Activated CD8-positive, alpha-beta memory T cell treated with anti-CD3 and anti-CD28 coated beads, Interleukin-2, amount 10 ng/mL, durations not matched to agents 7 days and 5 days (primary cell): ENCODE results near the gene TMEM244. TPM values are rescaled to one million over a fixed set of nuclear protein-coding genes. Genes with fewer than 3 reads are reported as not detected.
"Not testable (repeated sequence)": the region's sequence is repeated elsewhere in the genome, so short reads cannot be mapped to it uniquely, and the experiment has no call there.

Experiments
- ATAC-seq: fragments of 150-1000 bp; cut with Tn5 transposase; one replicate; pipeline ENCODE4 v1.10.0; 2021; ENCODE audit warnings: moderate library complexity
- CTCF ChIA-PET: fragments of 350-600 bp; sonication (Branson Sonifier 250); formaldehyde crosslinking; loops from one replicate; lab custom pipeline; 2021; ENCODE audit warnings: antibody characterized with exemption; lab: Charles Lee
- DNase-seq: peaks from one replicate; pipeline ENCODE4 v3.0.0-alpha.2; 2020
- H3K27ac Mint-ChIP-seq: one replicate; pipeline ENCODE4 v1.8.0; 2021; ENCODE audit warnings: mild to moderate bottlenecking, mixed read lengths
- H3K27me3 Mint-ChIP-seq: one replicate; pipeline ENCODE4 v1.8.0; 2021; ENCODE audit warnings: mixed read lengths
- H3K36me3 Mint-ChIP-seq: one replicate; pipeline ENCODE4 v1.8.0; 2021; ENCODE audit warnings: mild to moderate bottlenecking, mixed read lengths
- H3K4me1 Mint-ChIP-seq: one replicate; pipeline ENCODE4 v1.8.0; 2021; ENCODE audit warnings: mixed read lengths
- H3K4me3 Mint-ChIP-seq: one replicate; pipeline ENCODE4 v1.8.0; 2021; ENCODE audit warnings: mild to moderate bottlenecking, moderate library complexity, mixed read lengths
- H3K9me3 Mint-ChIP-seq: one replicate; pipeline ENCODE4 v1.8.0; 2022; ENCODE audit warnings: low read depth, mixed read lengths
- total RNA-seq, 2 experiments: library from RNA; stranded (reverse); gene quantifications; one replicate each; pipeline ENCODE4 v1.2.3, GENCODE V29; 2021

The TMEM244 gene
- total RNA-seq, 2 experiments from 2014 or later, result 0.73 to 0.99 TPM

- no peaks in the 10 kb centered on the region for H3K9me3 Mint-ChIP-seq
- CTCF ChIA-PET, result interaction anchor here (1.1 kb wide), 1 partner anchor 85 kb away, joined by 3 read pairs; no protein-coding TSS in a partner anchor
- H3K27ac Mint-ChIP-seq, result no peak overlapping the region
- ATAC-seq (no peak), DNase-seq (no peak)
- H3K4me1 Mint-ChIP-seq, result peaks cover 20% of the 10 kb centered on the region
- H3K4me3 Mint-ChIP-seq, result no peak overlapping the region
- H3K27me3 Mint-ChIP-seq, result no peaks in the 10 kb centered on the region
- peaks cover 4% of the 10 kb centered on the region for H3K36me3 Mint-ChIP-seq
These were observed 1.6 kb downstream of the TMEM244 start for GRCh38 chr6:129859524-129859923.

- no peak for ATAC-seq
- CTCF ChIA-PET, result interaction anchor here (1.3 kb wide), 1 partner anchor 56 kb away, joined by 3 read pairs; no protein-coding TSS in a partner anchor
These were observed 3.3 kb downstream of the TMEM244 start for GRCh38 chr6:129857838-129858237.

GRCh38 chr6:129853996-129854711 lies 7.0 kb downstream of the TMEM244 start:
- CTCF ChIA-PET, result interaction anchor here (1.0 kb wide), 1 partner anchor 167 kb away, joined by 3 read pairs; no protein-coding TSS in a partner anchor
- peaks cover 4% of the 10 kb centered on the region for H3K36me3 Mint-ChIP-seq
- ATAC-seq (no peak), DNase-seq (no peak)
- H3K27me3 Mint-ChIP-seq, result no peaks in the 10 kb centered on the region
- H3K4me1 Mint-ChIP-seq, result peaks cover 6% of the 10 kb centered on the region
- H3K9me3 Mint-ChIP-seq, result peaks cover 2% of the 10 kb centered on the region
- H3K4me3 Mint-ChIP-seq, result no peak overlapping the region
- H3K27ac Mint-ChIP-seq, result no peak overlapping the region

More at GRCh38 chr6:129857838-129858237, 3.3 kb downstream of the TMEM244 start:
- no peaks in the 10 kb centered on the region for H3K27me3 Mint-ChIP-seq
- no peaks in the 10 kb centered on the region for H3K9me3 Mint-ChIP-seq
- H3K36me3 Mint-ChIP-seq, result peaks cover 4% of the 10 kb centered on the region
- DNase-seq, result no peak
- H3K4me1 Mint-ChIP-seq, result peaks cover 20% of the 10 kb centered on the region
- H3K27ac Mint-ChIP-seq, result no peak overlapping the region
- no peak overlapping the region for H3K4me3 Mint-ChIP-seq

- no peak overlapping the region for H3K27ac Mint-ChIP-seq
- no peak for DNase-seq
- CTCF ChIA-PET, result no interaction called here
- H3K4me3 Mint-ChIP-seq, result no peak overlapping the region
- H3K4me1 Mint-ChIP-seq, result peaks cover 6% of the 10 kb centered on the region
- H3K27me3 Mint-ChIP-seq, result no peaks in the 10 kb centered on the region
- peaks cover 2% of the 10 kb centered on the region for H3K9me3 Mint-ChIP-seq
- H3K36me3 Mint-ChIP-seq, result no peaks in the 10 kb centered on the region
- no peak for ATAC-seq
These were observed 8.8 kb downstream of the TMEM244 start for GRCh38 chr6:129852257-129852858.

GRCh38 chr6:129849456-129849855 lies 11.7 kb downstream of the TMEM244 start:
- no peak for ATAC-seq
- Mint-ChIP-seq H3K9me3 (peaks cover 2% of the 10 kb centered on the region), H3K4me3 (no peak overlapping the region), H3K27me3 (peaks cover 3% of the 10 kb centered on the region), H3K4me1 (peaks cover 6% of the 10 kb centered on the region), H3K27ac (no peak overlapping the region), H3K36me3 (no peaks in the 10 kb centered on the region)
- no peak for DNase-seq
- CTCF ChIA-PET, result no interaction called here

- CTCF ChIA-PET, result no interaction called here
- H3K4me3 Mint-ChIP-seq, result no peak overlapping the region
- H3K36me3 Mint-ChIP-seq, result no peaks in the 10 kb centered on the region
These were observed 14.4 kb downstream of the TMEM244 start for GRCh38 chr6:129846761-129847160.

GRCh38 chr6:129845696-129846095 lies 15.4 kb downstream of the TMEM244 start:
- H3K36me3 Mint-ChIP-seq, result no peaks in the 10 kb centered on the region
- H3K4me1 Mint-ChIP-seq, result no peaks in the 10 kb centered on the region
- no peak overlapping the region for H3K4me3 Mint-ChIP-seq
- CTCF ChIA-PET, result no interaction called here
- no peak for ATAC-seq
- H3K9me3 Mint-ChIP-seq, result peaks cover 2% of the 10 kb centered on the region
- no peak for DNase-seq
- H3K27ac Mint-ChIP-seq, result no peak overlapping the region
- peaks cover 3% of the 10 kb centered on the region for H3K27me3 Mint-ChIP-seq

More at GRCh38 chr6:129846761-129847160, 14.4 kb downstream of the TMEM244 start:
- DNase-seq (no peak), ATAC-seq (no peak)
- Mint-ChIP-seq H3K27ac (no peak overlapping the region), H3K27me3 (peaks cover 3% of the 10 kb centered on the region), H3K4me1 (no peaks in the 10 kb centered on the region), H3K9me3 (peaks cover 2% of the 10 kb centered on the region)

GRCh38 chr6:129844118-129844891 lies 16.8 kb downstream of the TMEM244 start:
- Mint-ChIP-seq H3K36me3 (no peaks in the 10 kb centered on the region), H3K27ac (no peak overlapping the region), H3K4me3 (no peak overlapping the region), H3K4me1 (no peaks in the 10 kb centered on the region), H3K9me3 (peaks cover 2% of the 10 kb centered on the region), H3K27me3 (peaks cover 3% of the 10 kb centered on the region)
- no peak for ATAC-seq
- CTCF ChIA-PET, result no interaction called here
- no peak for DNase-seq

GRCh38 chr6:129843573-129843972 lies 17.5 kb downstream of the TMEM244 start:
- no peak overlapping the region for H3K4me3 Mint-ChIP-seq
- no peaks in the 10 kb centered on the region for H3K9me3 Mint-ChIP-seq
- ATAC-seq (no peak), DNase-seq (no peak)
- peaks cover 3% of the 10 kb centered on the region for H3K27me3 Mint-ChIP-seq
- H3K4me1 Mint-ChIP-seq, result no peaks in the 10 kb centered on the region
- no peaks in the 10 kb centered on the region for H3K36me3 Mint-ChIP-seq
- CTCF ChIA-PET, result no interaction called here
- no peak overlapping the region for H3K27ac Mint-ChIP-seq

- H3K36me3 Mint-ChIP-seq, result no peaks in the 10 kb centered on the region
- DNase-seq (no peak), ATAC-seq (no peak)
- H3K27ac Mint-ChIP-seq, result no peak overlapping the region
- no peaks in the 10 kb centered on the region for H3K9me3 Mint-ChIP-seq
- no peaks in the 10 kb centered on the region for H3K4me1 Mint-ChIP-seq
- CTCF ChIA-PET, result no interaction called here
- no peak overlapping the region for H3K4me3 Mint-ChIP-seq
- H3K27me3 Mint-ChIP-seq, result peaks cover 3% of the 10 kb centered on the region
These were observed 18.2 kb downstream of the TMEM244 start for GRCh38 chr6:129842881-129843409.

GRCh38 chr6:129842137-129842536 lies 19.0 kb downstream of the TMEM244 start:
- Mint-ChIP-seq H3K9me3 (no peaks in the 10 kb centered on the region), H3K4me3 (no peak overlapping the region), H3K4me1 (no peaks in the 10 kb centered on the region), H3K27ac (no peak overlapping the region), H3K36me3 (no peaks in the 10 kb centered on the region), H3K27me3 (peaks cover 3% of the 10 kb centered on the region)
- ATAC-seq (no peak), DNase-seq (no peak)
- CTCF ChIA-PET, result no interaction called here

GRCh38 chr6:129839562-129839961 lies 21.6 kb downstream of the TMEM244 start:
- CTCF ChIA-PET, ATAC-seq: not testable (repeated sequence)

GRCh38 chr6:129835691-129836090 lies 25.4 kb downstream of the TMEM244 start:
- no peak overlapping the region for H3K4me3 Mint-ChIP-seq
- no peaks in the 10 kb centered on the region for H3K9me3 Mint-ChIP-seq
- no peak for ATAC-seq
- H3K27me3 Mint-ChIP-seq, result no peaks in the 10 kb centered on the region
- H3K27ac Mint-ChIP-seq, result no peak overlapping the region
- DNase-seq, result no peak
- H3K4me1 Mint-ChIP-seq, result no peaks in the 10 kb centered on the region
- CTCF ChIA-PET, result no interaction called here
- H3K36me3 Mint-ChIP-seq, result peaks cover 1% of the 10 kb centered on the region

More at GRCh38 chr6:129839562-129839961, 21.6 kb downstream of the TMEM244 start:
- not testable (repeated sequence) for H3K4me3 Mint-ChIP-seq, DNase-seq, H3K9me3 Mint-ChIP-seq, H3K27me3 Mint-ChIP-seq, H3K27ac Mint-ChIP-seq, H3K4me1 Mint-ChIP-seq, H3K36me3 Mint-ChIP-seq
